Endodermal cell (in vitro differentiated cells): ENCODE results near the gene ZNF548. TPM values are rescaled to one million over a fixed set of nuclear protein-coding genes. Genes with fewer than 3 reads are reported as not detected.
A peak's percentile ranks its signal among the peaks of the same experiment; 100 is the strongest.

Experiments
- DNase-seq: peaks from one replicate; pipeline ENCODE4 v3.0.0-alpha.2; 2017
- H3K27ac ChIP-seq: 2 replicates; pipeline ENCODE4 v1.5.1; 2013; ENCODE audit warnings: mild to moderate bottlenecking, low read depth, low read length, moderate library complexity
- H3K27me3 ChIP-seq: 2 replicates; pipeline ENCODE4 v1.6.1; 2013; ENCODE audit warnings: mild to moderate bottlenecking, low read length, moderate library complexity; ENCODE audit not compliant: insufficient read depth, control insufficient read depth, poor library complexity, severe bottlenecking
- H3K36me3 ChIP-seq: 2 replicates; pipeline ENCODE4 v1.7.0; 2013; ENCODE audit warnings: mild to moderate bottlenecking, low read length, moderate library complexity; ENCODE audit not compliant: control insufficient read depth, insufficient read depth
- H3K4me1 ChIP-seq: one replicate; pipeline ENCODE4 v1.7.0; 2013; ENCODE audit warnings: low read length; ENCODE audit not compliant: control insufficient read depth, insufficient read depth
- H3K4me3 ChIP-seq: 2 replicates; pipeline ENCODE4 v1.5.1; 2013; ENCODE audit warnings: mild to moderate bottlenecking, low read length, moderate library complexity
- H3K9ac ChIP-seq: 2 replicates; pipeline ENCODE4 v1.6.1; 2013; ENCODE audit warnings: mild to moderate bottlenecking, low read length, moderate library complexity; ENCODE audit not compliant: poor library complexity, severe bottlenecking; ENCODE audit errors: extremely low read depth
- H3K9me3 ChIP-seq: 2 replicates; pipeline ENCODE4 v1.6.1; 2013; ENCODE audit warnings: mild to moderate bottlenecking, low read length, moderate library complexity; ENCODE audit not compliant: control insufficient read depth
- H3K27ac Mint-ChIP-seq: 2 replicates; pipeline ENCODE4 v1.8.0; 2020; ENCODE audit warnings: mixed read lengths
- H3K27me3 Mint-ChIP-seq: 2 replicates; pipeline ENCODE4 v1.8.0; 2021; ENCODE audit warnings: mild to moderate bottlenecking, mixed read lengths; ENCODE audit not compliant: insufficient read depth
- H3K36me3 Mint-ChIP-seq: 2 replicates; pipeline ENCODE4 v1.8.0; 2020; ENCODE audit warnings: low read depth, mixed read lengths
- H3K4me1 Mint-ChIP-seq: 2 replicates; pipeline ENCODE4 v1.8.0; 2020; ENCODE audit warnings: mixed read lengths
- H3K4me3 Mint-ChIP-seq: 2 replicates; pipeline ENCODE4 v1.8.0; 2020; ENCODE audit warnings: mild to moderate bottlenecking, moderate library complexity, mixed read lengths
- H3K9me3 Mint-ChIP-seq: 2 replicates; pipeline ENCODE4 v1.8.0; 2020; ENCODE audit warnings: mild to moderate bottlenecking, mixed read lengths
- WGBS, 2 experiments: methylation state at CpG; one replicate each; pipeline versions ENCODE4 v1.1.5 to v1.1.7; 2013; ENCODE audit warnings: missing lambda C conversion rate in 2 of 2, mixed read lengths in 1 of 2; ENCODE audit not compliant: insufficient coverage in 1 of 2, insufficient read length in 1 of 2; 5-methylcytosine and 5-hydroxymethylcytosine counted together
- long read RNA-seq, 4 experiments: library from polyadenylated mRNA in 2 of 4; library from RNA in 1 of 4; library from capped mRNA in 1 of 4; stranded (forward) in 3 of 4; unstranded in 1 of 4; transcript quantifications; one replicate each; pipeline ENCODE4 v2.0.0, GENCODE V29; 2020 to 2021; ENCODE audit warnings: inconsistent platforms in 1 of 4
- polyA plus RNA-seq, 2 experiments: library from polyadenylated mRNA; stranded (reverse); fragments of 50-300 nt; gene quantifications; one replicate each; pipeline ENCODE4 v1.2.3, GENCODE V29; 2013
- total RNA-seq, 2 donors: library from RNA; stranded (reverse); fragmentation: NEBNext Ultra II Directional in 1 of 2; extraction: Animal tissue kit (Norgen Biotek cat#: 25700) in 1 of 2; gene quantifications; 2 replicates in 1 of 2; 3 replicates in 1 of 2; pipeline ENCODE4 v1.2.1, GENCODE V29; 2021
- TF ChIP-seq, protein P1 (sequence below): fragments of 200-600 bp; sonication (generic); conservative IDR thresholded peaks from 2 replicates; pipeline ENCODE4 v1.5.0; 2021; ENCODE audit warnings: antibody characterized with exemption, mild to moderate bottlenecking

Gene ZNF548
- total RNA-seq: 10 to 100 TPM; 15.2 to 15.5 TPM
- 15.2 TPM for polyA plus RNA-seq (2013, experiment 1 of 2)
- polyA plus RNA-seq (2013, experiment 2 of 2): 13.7 TPM
- long read RNA-seq, experiment 1: 0 reads
- long read RNA-seq, experiment 2, transcript ZNF548-201 (4 exons, 2,115 nt): major isoform, 13 of 15 reads
- long read RNA-seq, experiment 2, partial matches to known transcripts: 0 of 15 reads
- long read RNA-seq, experiment 2, other reads (novel, unspliced or antisense): 1 of 15 reads
- long read RNA-seq, experiment 3, transcript ZNF548-201 (4 exons, 2,115 nt): major isoform, 24 of 29 reads
- long read RNA-seq, experiment 3, partial matches to known transcripts: 0 of 29 reads
- long read RNA-seq, experiment 3, other reads (novel, unspliced or antisense): 3 of 29 reads
- long read RNA-seq, experiment 4, partial matches to known transcripts: 0 of 3 reads
- long read RNA-seq, experiment 4, other reads (novel, unspliced or antisense): 0 of 3 reads

DNA sequence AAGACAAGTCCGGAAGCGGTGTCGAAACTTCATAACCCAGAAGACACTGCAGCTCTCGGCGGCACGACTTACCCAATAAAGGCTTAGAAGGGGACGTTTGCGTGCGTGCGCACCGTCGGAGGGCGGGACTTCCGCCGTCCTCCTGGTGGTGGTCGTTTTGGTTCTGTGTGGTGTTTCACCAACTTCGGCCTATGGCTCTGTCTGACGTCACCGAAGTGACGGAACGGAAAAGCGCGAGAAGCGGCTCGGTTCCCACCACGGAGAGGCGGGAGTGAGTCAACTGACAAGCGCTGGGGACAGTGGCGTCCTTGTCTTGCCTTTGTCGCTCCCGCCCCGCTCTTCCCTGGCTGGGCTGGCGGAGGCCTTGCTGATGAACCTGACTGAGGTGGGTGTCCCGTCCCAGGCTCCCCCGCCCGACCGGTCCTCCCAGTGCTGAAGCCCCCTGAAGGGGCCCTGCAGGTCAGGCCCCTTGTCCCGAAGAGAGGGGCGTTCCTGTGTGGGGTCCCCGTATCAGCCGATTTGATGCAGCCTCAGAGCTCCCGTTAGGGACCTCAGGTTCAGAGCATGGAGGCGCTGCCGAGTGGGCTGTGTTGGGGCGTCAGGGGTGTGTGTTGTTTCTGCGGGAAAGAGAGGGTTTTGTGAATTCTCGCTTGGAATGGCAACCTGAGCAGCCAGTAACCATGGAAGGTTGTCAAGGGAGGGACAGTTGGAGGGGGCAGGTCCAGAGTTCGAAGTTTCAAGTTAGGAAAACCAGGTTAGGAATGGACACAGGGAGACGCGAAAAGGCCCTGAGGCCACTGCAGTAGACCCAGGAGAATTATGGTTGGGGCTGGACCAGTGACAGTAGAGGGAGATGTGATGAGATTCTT is at the start of gene ZNF548:
Gene ZNF548, plus strand, starts transcription at position 125 of the 869 bp plus-strand sequence. Its CDS starts 246 bp downstream, at position 371.
- peak within 1 kb of the TSS; percentile 98 for H3K27ac ChIP-seq
- no peaks in the 10 kb centered on the region for H3K4me1 ChIP-seq
- DNase-seq: peak; percentile 99
- H3K36me3 Mint-ChIP-seq: peaks cover 21% of the 10 kb centered on the region
- WGBS, 2 experiments: 1 to 5% methylated on average over 8 to 50 of the region's 50 CpGs
- TF ChIP-seq, protein P1, sequence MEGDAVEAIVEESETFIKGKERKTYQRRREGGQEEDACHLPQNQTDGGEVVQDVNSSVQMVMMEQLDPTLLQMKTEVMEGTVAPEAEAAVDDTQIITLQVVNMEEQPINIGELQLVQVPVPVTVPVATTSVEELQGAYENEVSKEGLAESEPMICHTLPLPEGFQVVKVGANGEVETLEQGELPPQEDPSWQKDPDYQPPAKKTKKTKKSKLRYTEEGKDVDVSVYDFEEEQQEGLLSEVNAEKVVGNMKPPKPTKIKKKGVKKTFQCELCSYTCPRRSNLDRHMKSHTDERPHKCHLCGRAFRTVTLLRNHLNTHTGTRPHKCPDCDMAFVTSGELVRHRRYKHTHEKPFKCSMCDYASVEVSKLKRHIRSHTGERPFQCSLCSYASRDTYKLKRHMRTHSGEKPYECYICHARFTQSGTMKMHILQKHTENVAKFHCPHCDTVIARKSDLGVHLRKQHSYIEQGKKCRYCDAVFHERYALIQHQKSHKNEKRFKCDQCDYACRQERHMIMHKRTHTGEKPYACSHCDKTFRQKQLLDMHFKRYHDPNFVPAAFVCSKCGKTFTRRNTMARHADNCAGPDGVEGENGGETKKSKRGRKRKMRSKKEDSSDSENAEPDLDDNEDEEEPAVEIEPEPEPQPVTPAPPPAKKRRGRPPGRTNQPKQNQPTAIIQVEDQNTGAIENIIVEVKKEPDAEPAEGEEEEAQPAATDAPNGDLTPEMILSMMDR: peak; percentile 45
- peak within 1 kb of the TSS; percentile 82 for H3K4me3 Mint-ChIP-seq
- peak within 1 kb of the TSS; percentile 95 for H3K9ac ChIP-seq
- H3K4me3 ChIP-seq: peak within 1 kb of the TSS; percentile 98
- peaks cover 7% of the 10 kb centered on the region for H3K27me3 ChIP-seq
- H3K27ac Mint-ChIP-seq: peak within 1 kb of the TSS; percentile 94
- H3K4me1 Mint-ChIP-seq: peaks cover 12% of the 10 kb centered on the region
- H3K36me3 ChIP-seq: peaks cover 4% of the 10 kb centered on the region
- peaks cover 4% of the 10 kb centered on the region for H3K9me3 Mint-ChIP-seq
- peaks cover 19% of the 10 kb centered on the region for H3K27me3 Mint-ChIP-seq
- H3K9me3 ChIP-seq: no peaks in the 10 kb centered on the region

DNA sequence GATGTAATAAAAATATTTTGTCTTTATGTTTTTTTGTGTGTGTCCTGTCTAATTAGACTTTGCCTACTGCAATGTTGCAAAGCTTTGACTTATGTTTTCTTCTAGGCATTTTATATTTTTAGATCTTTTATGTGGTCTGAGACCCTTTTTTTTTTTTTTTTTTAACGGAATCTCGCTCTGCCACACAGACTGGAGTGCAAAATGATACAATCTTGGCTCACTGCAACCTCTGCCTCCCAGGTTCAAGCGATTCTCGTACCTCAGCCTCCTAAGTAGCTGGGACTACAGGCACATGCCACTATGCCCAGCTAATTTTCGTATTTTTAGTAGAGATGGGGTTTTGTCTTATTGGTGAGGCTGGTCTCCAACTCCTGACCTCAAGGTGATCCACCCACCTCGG is 47.1 kb upstream of the ZNF548 start:
- DNase-seq: no peak
- no peak overlapping the region for H3K27ac Mint-ChIP-seq
- H3K9me3 Mint-ChIP-seq: no peaks in the 10 kb centered on the region
- WGBS, 2 experiments: 77 to 90% methylated on average over 4 to 6 of the region's 6 CpGs
- Histone ChIP-seq H3K27ac (no peak overlapping the region), H3K9ac (no peak overlapping the region), H3K4me3 (no peak overlapping the region), H3K36me3 (no peaks in the 10 kb centered on the region), H3K9me3 (no peaks in the 10 kb centered on the region), H3K4me1 (no peaks in the 10 kb centered on the region), H3K27me3 (peaks cover 69% of the 10 kb centered on the region)
- H3K27me3 Mint-ChIP-seq: peaks cover 42% of the 10 kb centered on the region
- no peak overlapping the region for H3K4me3 Mint-ChIP-seq
- H3K36me3 Mint-ChIP-seq: no peaks in the 10 kb centered on the region
- TF ChIP-seq, protein P1: no peak
- H3K4me1 Mint-ChIP-seq: no peaks in the 10 kb centered on the region

- no peaks in the 10 kb centered on the region for H3K4me1 ChIP-seq
- Mint-ChIP-seq H3K4me1 (peaks cover 16% of the 10 kb centered on the region), H3K9me3 (no peaks in the 10 kb centered on the region), H3K36me3 (peaks cover 9% of the 10 kb centered on the region), H3K27me3 (peaks cover 21% of the 10 kb centered on the region), H3K27ac (no peak overlapping the region), H3K4me3 (no peak overlapping the region)
- H3K9me3 ChIP-seq: no peaks in the 10 kb centered on the region
- no peak overlapping the region for H3K9ac ChIP-seq
- H3K27me3 ChIP-seq: peaks cover 42% of the 10 kb centered on the region
- no peaks in the 10 kb centered on the region for H3K36me3 ChIP-seq
- no peak overlapping the region for H3K4me3 ChIP-seq
- TF ChIP-seq, protein P1: no peak
- DNase-seq: no peak
- WGBS, 2 experiments: 85 to 92% methylated on average over 2 to 3 of the region's 3 CpGs
- no peak overlapping the region for H3K27ac ChIP-seq
These were observed 41.5 kb upstream of the ZNF548 start for GRCh38 chr19:57348136-57348535.
